GM12872 (cell line): ENCODE data around the gene CAMKMT.

Experiments
- CTCF ChIP-seq: IDR thresholded peaks from 3 replicates; pipeline ENCODE4 v1.5.1; 2011; ENCODE audit warnings: low read depth, mild to moderate bottlenecking, low read length, moderate library complexity; ENCODE audit not compliant: insufficient read depth

The CAMKMT gene

GRCh38 chr2:44779793-44780192, 418.0 kb downstream of the CAMKMT start:
- TF ChIP-seq CTCF = no peak

- TF ChIP-seq CTCF = no peak
Measured at GRCh38 chr2:44780406-44780805, 418.7 kb downstream of the CAMKMT start.

- no peak for TF ChIP-seq CTCF
Measured at GRCh38 chr2:44785433-44785832, 423.7 kb downstream of the CAMKMT start.

- no peak for TF ChIP-seq CTCF
Measured at GRCh38 chr2:44786045-44786816, 424.5 kb downstream of the CAMKMT start.

- TF ChIP-seq CTCF = no peak
Measured at GRCh38 chr2:44786817-44787214, 425.1 kb downstream of the CAMKMT start.

- TF ChIP-seq CTCF = no peak
Measured at GRCh38 chr2:44787663-44788062, 425.9 kb downstream of the CAMKMT start.

GRCh38 chr2:44789446-44789845, 427.7 kb downstream of the CAMKMT start:
- no peak for TF ChIP-seq CTCF
